Stimulated activated CD4-positive, alpha-beta T cell treated with anti-CD3 and anti-CD28 coated beads, TNF-alpha, amount 100 ng/mL, for 4 hours (primary cell): ENCODE data around the gene PTGDS.

Source experiments
- DNase-seq, 3 experiments: peaks; one replicate each; pipeline ENCODE4 v3.0.0-alpha.2; 2020; ENCODE audit warnings: low read depth in 3 of 3

The PTGDS gene

GRCh38 chr9:136945333-136946227 lies 31.7 kb upstream of the PTGDS start:
- no peak for DNase-seq

- DNase-seq, result no peak
Observed at GRCh38 chr9:136946228-136947027, 30.9 kb upstream of the PTGDS start.

- DNase-seq, result no peak
Observed at GRCh38 chr9:136947028-136947891, 30.0 kb upstream of the PTGDS start.

GRCh38 chr9:136947955-136948510 lies 29.3 kb upstream of the PTGDS start:
- no peak for DNase-seq

GRCh38 chr9:136949239-136949816 lies 28.0 kb upstream of the PTGDS start:
- DNase-seq, result no peak

GRCh38 chr9:136949817-136950655 lies 27.3 kb upstream of the PTGDS start:
- DNase-seq, result peak; percentile 93 to 96 (median 93)

GRCh38 chr9:136950656-136951276 lies 26.5 kb upstream of the PTGDS start:
- no peak for DNase-seq

GRCh38 chr9:136951541-136952320 lies 25.6 kb upstream of the PTGDS start, which contains the start of gene LCN12:
Gene LCN12, plus strand, starts transcription at chr9:136952273. Its CDS starts 55 bp downstream, at chr9:136952328.
- DNase-seq, result no peak

- DNase-seq, result no peak
Observed at GRCh38 chr9:136952321-136952850, 24.9 kb upstream of the PTGDS start.

- DNase-seq, result no peak
Observed at GRCh38 chr9:136952876-136953770, 24.2 kb upstream of the PTGDS start.

- DNase-seq, result no peak
Observed at GRCh38 chr9:136953771-136954269, 23.5 kb upstream of the PTGDS start.

GRCh38 chr9:136954270-136955083 lies 22.8 kb upstream of the PTGDS start:
- DNase-seq, result no peak

GRCh38 chr9:136955202-136955942 lies 21.9 kb upstream of the PTGDS start:
- DNase-seq, result no peak

- no peak for DNase-seq
Observed at GRCh38 chr9:136955943-136956335, 21.4 kb upstream of the PTGDS start.

- no peak for DNase-seq
Observed at GRCh38 chr9:136956604-136957003, 20.7 kb upstream of the PTGDS start.

- no peak for DNase-seq
Observed at GRCh38 chr9:136957461-136957860, 19.8 kb upstream of the PTGDS start.
